Raji (cell line): ENCODE measurements around the gene NELL1.

Experiments
- POLR2A ChIP-seq: IDR thresholded peaks from 2 replicates; pipeline ENCODE4 v1.6.1; 2011; ENCODE audit warnings: low read depth, low read length, control low read depth; ENCODE audit not compliant: insufficient read depth

NELL1 gene

GRCh38 chr11:21429401-21429800 is 760.0 kb downstream of the NELL1 start:
- TF ChIP-seq POLR2A, result no peak

GRCh38 chr11:21430537-21430936 is 761.2 kb downstream of the NELL1 start:
- TF ChIP-seq POLR2A, result no peak

- TF ChIP-seq POLR2A, result no peak
Observed at GRCh38 chr11:21446939-21447590, 777.7 kb downstream of the NELL1 start.

- no peak for TF ChIP-seq POLR2A
Observed at GRCh38 chr11:21447871-21448270, 778.5 kb downstream of the NELL1 start.

GRCh38 chr11:21456186-21456585 is 786.8 kb downstream of the NELL1 start:
- no peak for TF ChIP-seq POLR2A

- no peak for TF ChIP-seq POLR2A
Observed at GRCh38 chr11:21460082-21460481, 790.7 kb downstream of the NELL1 start.

GRCh38 chr11:21461701-21462100 is 792.3 kb downstream of the NELL1 start:
- no peak for TF ChIP-seq POLR2A

GRCh38 chr11:21464601-21465193 is 795.3 kb downstream of the NELL1 start:
- TF ChIP-seq POLR2A, result no peak

- no peak for TF ChIP-seq POLR2A
Observed at GRCh38 chr11:21465203-21465602, 795.8 kb downstream of the NELL1 start.

- no peak for TF ChIP-seq POLR2A
Observed at GRCh38 chr11:21465920-21466319, 796.5 kb downstream of the NELL1 start.

- no peak for TF ChIP-seq POLR2A
Observed at GRCh38 chr11:21470521-21470920, 801.1 kb downstream of the NELL1 start.

- TF ChIP-seq POLR2A, result no peak
Observed at GRCh38 chr11:21472261-21472660, 802.9 kb downstream of the NELL1 start.

- TF ChIP-seq POLR2A, result no peak
Observed at GRCh38 chr11:21474529-21474928, 805.1 kb downstream of the NELL1 start.

GRCh38 chr11:21475276-21475675 is 805.9 kb downstream of the NELL1 start:
- TF ChIP-seq POLR2A, result no peak

- no peak for TF ChIP-seq POLR2A
Observed at GRCh38 chr11:21476588-21476987, 807.2 kb downstream of the NELL1 start.

GRCh38 chr11:21480240-21480639 is 810.9 kb downstream of the NELL1 start:
- no peak for TF ChIP-seq POLR2A

- no peak for TF ChIP-seq POLR2A
Observed at GRCh38 chr11:21481255-21481654, 811.9 kb downstream of the NELL1 start.

GRCh38 chr11:21484039-21484438 is 814.7 kb downstream of the NELL1 start:
- no peak for TF ChIP-seq POLR2A

- TF ChIP-seq POLR2A, result no peak
Observed at GRCh38 chr11:21485006-21485405, 815.6 kb downstream of the NELL1 start.
